H1 (cell line): ENCODE results near the gene PRDM10. TPM values are rescaled to one million over a fixed set of nuclear protein-coding genes. Genes with fewer than 3 reads are reported as not detected.

Experiments
- CTCF ChIA-PET: fragments of 300-600 bp; sonication (Branson Sonifier 250); formaldehyde crosslinking; loops from one replicate; lab custom pipeline; 2021; ENCODE audit not compliant: partially characterized antibody; lab: Charles Lee
- POLR2A ChIA-PET: fragments of 300-600 bp; sonication (Branson Sonifier 250); formaldehyde crosslinking; loops from one replicate; lab custom pipeline; 2021; ENCODE audit warnings: inconsistent platforms; ENCODE audit not compliant: partially characterized antibody; lab: Charles Lee
- DNase-seq, 2 experiments: peaks; one replicate each; pipeline versions ENCODE4 v3.0.0 to v3.0.0-alpha.2; 2010 to 2022; ENCODE audit warnings: low spot score in 2 of 2, low read depth in 1 of 2, mixed read lengths in 1 of 2
- FAIRE-seq: peaks from 2 replicates; lab custom pipeline; 2011; peaks lifted over from hg19 to GRCh38; lab: Jason Lieb, UNC
- H2AFZ ChIP-seq: 2 replicates; pipeline ENCODE4 v1.8.1; 2012; ENCODE audit warnings: low read length, inconsistent platforms
- H2AK5ac ChIP-seq: 2 replicates; pipeline ENCODE4 v1.6.1; 2013; ENCODE audit warnings: low read depth, low read length
- H2BK120ac ChIP-seq: replicated peaks from 2 replicates; pipeline ENCODE3; 2013; ENCODE audit warnings: low read depth, low read length, inconsistent platforms
- H2BK12ac ChIP-seq: 2 replicates; pipeline ENCODE4 v1.6.1; 2013; ENCODE audit warnings: low read depth, low read length
- H2BK15ac ChIP-seq: 2 replicates; pipeline ENCODE4 v1.6.1; 2013; ENCODE audit warnings: low read length
- H2BK20ac ChIP-seq: 2 replicates; pipeline ENCODE4 v1.6.1; 2013; ENCODE audit warnings: low read length
- H2BK5ac ChIP-seq: 2 replicates; pipeline ENCODE4 v1.6.1; 2013; ENCODE audit warnings: low read depth, low read length
- H3K14ac ChIP-seq: 2 replicates; pipeline ENCODE4 v1.6.1; 2013; ENCODE audit warnings: inconsistent platforms; ENCODE audit not compliant: insufficient read length
- H3K18ac ChIP-seq: 2 replicates; pipeline ENCODE4 v1.6.1; 2013; ENCODE audit warnings: low read length; ENCODE audit errors: extremely low read depth
- H3K23ac ChIP-seq: 2 replicates; pipeline ENCODE4 v1.6.1; 2013; ENCODE audit warnings: inconsistent platforms; ENCODE audit not compliant: insufficient read length
- H3K23me2 ChIP-seq: 2 replicates; pipeline ENCODE4 v1.6.1; 2013; ENCODE audit warnings: low read depth, low read length
- H3K27ac ChIP-seq: 2 replicates; pipeline ENCODE4 v1.6.1; 2011; ENCODE audit warnings: low read depth, low read length, inconsistent platforms
- H3K27me3 ChIP-seq, 4 experiments: replicated peaks in 1 of 4; 1 replicate in 1 of 4; 2 replicates in 3 of 4; pipeline versions ENCODE4 v1.6.1 to v1.8.1; 2011 to 2013; ENCODE audit warnings: low read length in 3 of 4, mild to moderate bottlenecking in 3 of 4, inconsistent platforms in 2 of 4, mixed read lengths in 2 of 4, moderate library complexity in 1 of 4; ENCODE audit not compliant: control insufficient read depth in 3 of 4, insufficient read depth in 3 of 4; ENCODE audit errors: extremely low read depth in 1 of 4
- H3K36me3 ChIP-seq, 4 experiments: 2 replicates each; pipeline versions ENCODE4 v1.6.1 to v1.8.1; 2011 to 2013; ENCODE audit warnings: mild to moderate bottlenecking in 4 of 4, low read length in 3 of 4, moderate library complexity in 2 of 4, control low read depth in 1 of 4, inconsistent platforms in 1 of 4; ENCODE audit not compliant: insufficient read depth in 4 of 4, control insufficient read depth in 2 of 4
- H3K4ac ChIP-seq: replicated peaks from 2 replicates; pipeline ENCODE3; 2013; ENCODE audit warnings: low read length, low read depth, mixed read lengths, inconsistent platforms; ENCODE audit not compliant: insufficient read length
- H3K4me1 ChIP-seq, 4 experiments: replicated peaks in 1 of 4; 1 replicate in 1 of 4; 2 replicates in 3 of 4; pipeline versions ENCODE4 v1.6.1 to v1.8.1; 2011 to 2013; ENCODE audit warnings: low read length in 3 of 4, inconsistent platforms in 2 of 4, mixed read lengths in 1 of 4; ENCODE audit not compliant: insufficient read depth in 4 of 4, control insufficient read depth in 3 of 4
- H3K4me2 ChIP-seq, 2 experiments: 2 replicates each; pipeline versions ENCODE4 v1.6.1 to v1.8.1; 2011 to 2013; ENCODE audit warnings: low read depth in 2 of 2, low read length in 2 of 2, control low read depth in 1 of 2, inconsistent platforms in 1 of 2, mild to moderate bottlenecking in 1 of 2; ENCODE audit not compliant: insufficient read depth in 1 of 2
- H3K4me3 ChIP-seq, 4 experiments: fragments of 200-600, 300-600 bp in 1 of 4; sonication (generic), shearing (Covaris generic), sonication (Bioruptor Twin) in 1 of 4; 2 replicates each; pipeline versions ENCODE4 v1.5.1 to v1.8.1; 2011 to 2016; ENCODE audit warnings: low read length in 4 of 4, low read depth in 3 of 4, control low read depth in 2 of 4, inconsistent platforms in 2 of 4, mild to moderate bottlenecking in 2 of 4, mixed read lengths in 1 of 4, moderate library complexity in 1 of 4; ENCODE audit not compliant: insufficient read depth in 2 of 4; ENCODE audit errors: extremely low read depth in 1 of 4
- H3K56ac ChIP-seq: replicated peaks from 2 replicates; pipeline ENCODE3; 2013; ENCODE audit warnings: low read depth, mild to moderate bottlenecking, mixed read lengths, low read length, inconsistent platforms; ENCODE audit not compliant: insufficient read length
- H3K79me1 ChIP-seq: 2 replicates; pipeline ENCODE4 v1.6.1; 2013; ENCODE audit warnings: low read depth, low read length, control low read depth
- H3K79me2 ChIP-seq, 2 experiments: 2 replicates each; pipeline versions ENCODE4 v1.6.1 to v1.8.1; 2012 to 2013; ENCODE audit warnings: low read length in 2 of 2, mild to moderate bottlenecking in 2 of 2, inconsistent platforms in 1 of 2; ENCODE audit not compliant: insufficient read depth in 2 of 2, control insufficient read depth in 1 of 2
- H3K9ac ChIP-seq, 4 experiments: replicated peaks in 1 of 4; 1 replicate in 1 of 4; 2 replicates in 3 of 4; pipeline versions ENCODE4 v1.6.1 to v1.8.1; 2011 to 2013; ENCODE audit warnings: low read depth in 3 of 4, low read length in 3 of 4, control low read depth in 2 of 4, mild to moderate bottlenecking in 2 of 4, moderate library complexity in 2 of 4, inconsistent platforms in 1 of 4; ENCODE audit errors: extremely low read depth in 1 of 4
- H3K9me3 ChIP-seq, 2 experiments: 2 replicates each; pipeline versions ENCODE4 v1.6.1 to v1.8.1; 2012 to 2013; ENCODE audit warnings: mild to moderate bottlenecking in 2 of 2, moderate library complexity in 2 of 2, control low read depth in 1 of 2, inconsistent platforms in 1 of 2, low read depth in 1 of 2, low read length in 1 of 2, mixed read lengths in 1 of 2; ENCODE audit not compliant: insufficient read depth in 2 of 2
- H4K20me1 ChIP-seq, 2 experiments: replicated peaks in 1 of 2; 2 replicates each; pipeline versions ENCODE3 to v1.8.1; 2011 to 2013; ENCODE audit warnings: inconsistent platforms in 2 of 2, low read length in 2 of 2, mild to moderate bottlenecking in 1 of 2; ENCODE audit not compliant: insufficient read depth in 2 of 2, control insufficient read depth in 1 of 2
- H4K5ac ChIP-seq: 2 replicates; pipeline ENCODE4 v1.6.1; 2013; ENCODE audit warnings: low read length, low read depth, mixed read lengths, inconsistent platforms; ENCODE audit not compliant: insufficient read length
- H4K8ac ChIP-seq: 2 replicates; pipeline ENCODE4 v1.8.0; 2013; ENCODE audit warnings: mild to moderate bottlenecking, moderate library complexity, low read length, inconsistent platforms; ENCODE audit not compliant: insufficient read depth; ENCODE audit errors: extremely low read depth
- H4K91ac ChIP-seq: replicated peaks from 2 replicates; pipeline ENCODE3; 2013; ENCODE audit warnings: low read length, mixed read lengths, inconsistent platforms; ENCODE audit not compliant: insufficient read length
- BRCA1 ChIP-seq: IDR thresholded peaks from 2 replicates; pipeline ENCODE4 v1.6.1; 2012; ENCODE audit warnings: low read depth, low read length, improper control_type of control experiment
- EGR1 ChIP-seq: IDR thresholded peaks from 2 replicates; pipeline ENCODE4 v1.6.1; 2011; ENCODE audit warnings: low read depth, low read length, borderline replicate concordance
- NRF1 ChIP-seq: IDR thresholded peaks from 2 replicates; pipeline ENCODE4 v1.6.1; 2011; ENCODE audit warnings: mild to moderate bottlenecking, low read depth, low read length, improper control_type of control experiment
- POU5F1 ChIP-seq: IDR thresholded peaks from 2 replicates; pipeline ENCODE4 v1.6.1; 2011; ENCODE audit warnings: low read depth, mild to moderate bottlenecking, low read length, moderate library complexity
- SRF ChIP-seq: IDR thresholded peaks from 2 replicates; pipeline ENCODE4 v1.6.1; 2011; ENCODE audit warnings: mild to moderate bottlenecking, low read depth, low read length, moderate library complexity
- TCF12 ChIP-seq: IDR thresholded peaks from 2 replicates; pipeline ENCODE4 v1.6.1; 2011; ENCODE audit warnings: low read depth, mild to moderate bottlenecking, low read length
- ZNF274 ChIP-seq: IDR thresholded peaks from 2 replicates; pipeline ENCODE4 v1.7.0; 2012; ENCODE audit warnings: low read length, borderline replicate concordance; ENCODE audit errors: extremely low read depth
- WGBS, 2 experiments: shearing (Covaris generic) in 1 of 2; methylation state at CpG; one replicate each; pipeline versions ENCODE4 v1.1.6 to v1.1.7; 2013 to 2015; ENCODE audit warnings: low lambda C conversion rate in 2 of 2, mixed read lengths in 2 of 2, inconsistent platforms in 1 of 2, low coverage in 1 of 2, missing lambda C conversion rate in 1 of 2; ENCODE audit not compliant: insufficient replicate concordance in 2 of 2, insufficient coverage in 1 of 2, insufficient read length in 1 of 2; ENCODE audit errors: extremely low coverage in 1 of 2, missing lambda C conversion rate in 1 of 2; 5-methylcytosine and 5-hydroxymethylcytosine counted together
- polyA plus RNA-seq, 7 experiments: library from polyadenylated mRNA; depleted of rRNA in 3 of 7; stranded (reverse) in 5 of 7; unstranded in 2 of 7; fragments of >200 nt in 5 of 7; fragments of 200-250 nt in 2 of 7; gene quantifications; 1 replicate in 5 of 7; 2 replicates in 1 of 7; 4 replicates in 1 of 7; pipeline versions ENCODE4 v1.2.1 to v1.2.3, GENCODE V29; 2011 to 2013; ENCODE audit warnings: missing spikeins in 2 of 7, mixed read lengths in 2 of 7
- total RNA-seq: library from RNA; stranded (reverse); fragmentation: NEBNext Ultra II Directional; extraction: Animal tissue kit (Norgen Biotek cat#: 25700); gene quantifications from 2 replicates; pipeline ENCODE4 v1.2.1, GENCODE V29; 2021
- TF ChIP-seq, protein P1 (sequence below): IDR thresholded peaks from 2 replicates; pipeline ENCODE4 v1.6.1; 2012; ENCODE audit warnings: inconsistent platforms

The PRDM10 gene
- total and polyA plus RNA-seq, 2 of the 8 experiments (the other 6 are each of a cell fraction or from before 2014, with no cell fraction given): 15.5 to 19.2 TPM

DNA sequence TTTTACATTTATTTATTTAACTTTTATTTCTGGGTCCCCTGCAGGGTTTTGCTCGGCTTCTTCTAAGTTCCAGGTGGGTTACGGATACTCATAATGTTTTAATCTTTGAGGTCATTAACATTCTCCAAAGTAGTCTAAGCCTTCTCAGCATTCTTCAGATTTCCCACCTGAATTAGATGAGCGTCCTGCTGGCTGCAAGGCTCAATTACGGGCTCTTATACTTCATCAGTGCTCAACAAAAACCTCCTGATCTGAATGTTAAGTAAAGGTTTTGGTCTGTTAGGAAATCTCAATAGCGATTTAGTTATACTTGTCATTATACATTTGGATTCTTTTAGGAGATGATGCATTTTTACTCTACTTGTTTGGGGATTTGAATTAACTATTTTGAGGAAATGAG, 80.0 kb downstream of the PRDM10 start:
- no peak overlapping the region for H2BK20ac ChIP-seq
- no peak overlapping the region for H2AFZ ChIP-seq
- H3K4me1 ChIP-seq: peaks cover 0 to 4% (median 2%) of the 10 kb centered on the region in 4 experiments; a peak in 2 of 7 replicates
- no peak overlapping the region for H2AK5ac ChIP-seq
- H2BK15ac ChIP-seq: no peak overlapping the region
- 0 out of 2 replicates have a peak, but pooled peaks cover 3% of the 10 kb centered on the region for H3K23me2 ChIP-seq
- H3K4ac ChIP-seq: no peak overlapping the region
- H3K79me2 ChIP-seq: no peaks in the 10 kb centered on the region
- H4K5ac ChIP-seq: no peak overlapping the region
- no peak overlapping the region for H3K56ac ChIP-seq
- H4K8ac ChIP-seq: no peak overlapping the region
- no peak for DNase-seq
- no peak overlapping the region for H4K91ac ChIP-seq
- no peak overlapping the region for H3K23ac ChIP-seq
- H3K18ac ChIP-seq: no peak overlapping the region
- no peak overlapping the region for H3K27ac ChIP-seq
- peaks cover 0 to 12% (median 4%) of the 10 kb centered on the region in 4 experiments; a peak in 5 of 8 replicates for H3K36me3 ChIP-seq
- H3K27me3 ChIP-seq: no peaks in the 10 kb centered on the region
- ChIA-PET CTCF (interaction anchor here (0.7 to 4.3 kb wide), 19 partner anchors 9 to 223 kb away, joined by 3 to 64 read pairs (median 5); no protein-coding TSS in a partner anchor), POLR2A (interaction anchor here (0.7 to 0.8 kb wide), 2 partner anchors 127 to 148 kb away, joined by 3 read pairs; no protein-coding TSS in a partner anchor)
- no peak overlapping the region for H3K4me3 ChIP-seq
- no peak for TF ChIP-seq NRF1
- no peak for TF ChIP-seq EGR1
- no peak for TF ChIP-seq POU5F1
- TF ChIP-seq, protein P1, sequence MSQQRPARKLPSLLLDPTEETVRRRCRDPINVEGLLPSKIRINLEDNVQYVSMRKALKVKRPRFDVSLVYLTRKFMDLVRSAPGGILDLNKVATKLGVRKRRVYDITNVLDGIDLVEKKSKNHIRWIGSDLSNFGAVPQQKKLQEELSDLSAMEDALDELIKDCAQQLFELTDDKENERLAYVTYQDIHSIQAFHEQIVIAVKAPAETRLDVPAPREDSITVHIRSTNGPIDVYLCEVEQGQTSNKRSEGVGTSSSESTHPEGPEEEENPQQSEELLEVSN: no peak
- no peak for TF ChIP-seq BRCA1
- no peak for TF ChIP-seq TCF12
- TF ChIP-seq ZNF274: no peak
- TF ChIP-seq SRF: no peak
- H3K79me1 ChIP-seq: no peaks in the 10 kb centered on the region
- no peak overlapping the region for H2BK12ac ChIP-seq
- H3K9me3 ChIP-seq: no peaks in the 10 kb centered on the region
- no peak overlapping the region for H3K14ac ChIP-seq
- no peak overlapping the region for H3K4me2 ChIP-seq
- WGBS, 2 experiments: 91% methylated on average over 5 of the region's 5 CpGs; no CpG with 5 or more reads in 1 of the 2 experiments
- no peak for FAIRE-seq
- no peak overlapping the region for H2BK120ac ChIP-seq
- no peak overlapping the region for H3K9ac ChIP-seq
- H2BK5ac ChIP-seq: no peak overlapping the region
- no peaks in the 10 kb centered on the region for H4K20me1 ChIP-seq
